Transverse colon (tissue), 4 donors: ENCODE measurements around the gene GCNT1.

Experiments
- POLR2A ChIP-seq: fragments of 450-650 bp; IDR thresholded peaks from one replicate; pipeline ENCODE4 v1.6.1; 2016; ENCODE audit warnings: antibody characterized with exemption, mild to moderate bottlenecking, moderate library complexity
- POLR2AphosphoS5 ChIP-seq, 3 donors: sonication (generic); formaldehyde crosslinking; IDR thresholded peaks; one replicate each; pipeline ENCODE4 v1.6.1; 2016; ENCODE audit warnings: antibody characterized with exemption in 3 of 3
- TF ChIP-seq, protein P1 (sequence below), 5 experiments: fragments of 200-600 bp in 3 of 5; fragments of 450-650 bp in 2 of 5; sonication (generic) in 3 of 5; IDR thresholded peaks; 1 replicate in 2 of 5; 2 replicates in 3 of 5; pipeline ENCODE4 v1.5.1; 2016 to 2017; ENCODE audit warnings: antibody characterized with exemption in 5 of 5, inconsistent platforms in 3 of 5, mild to moderate bottlenecking in 2 of 5, moderate library complexity in 1 of 5

DNA sequence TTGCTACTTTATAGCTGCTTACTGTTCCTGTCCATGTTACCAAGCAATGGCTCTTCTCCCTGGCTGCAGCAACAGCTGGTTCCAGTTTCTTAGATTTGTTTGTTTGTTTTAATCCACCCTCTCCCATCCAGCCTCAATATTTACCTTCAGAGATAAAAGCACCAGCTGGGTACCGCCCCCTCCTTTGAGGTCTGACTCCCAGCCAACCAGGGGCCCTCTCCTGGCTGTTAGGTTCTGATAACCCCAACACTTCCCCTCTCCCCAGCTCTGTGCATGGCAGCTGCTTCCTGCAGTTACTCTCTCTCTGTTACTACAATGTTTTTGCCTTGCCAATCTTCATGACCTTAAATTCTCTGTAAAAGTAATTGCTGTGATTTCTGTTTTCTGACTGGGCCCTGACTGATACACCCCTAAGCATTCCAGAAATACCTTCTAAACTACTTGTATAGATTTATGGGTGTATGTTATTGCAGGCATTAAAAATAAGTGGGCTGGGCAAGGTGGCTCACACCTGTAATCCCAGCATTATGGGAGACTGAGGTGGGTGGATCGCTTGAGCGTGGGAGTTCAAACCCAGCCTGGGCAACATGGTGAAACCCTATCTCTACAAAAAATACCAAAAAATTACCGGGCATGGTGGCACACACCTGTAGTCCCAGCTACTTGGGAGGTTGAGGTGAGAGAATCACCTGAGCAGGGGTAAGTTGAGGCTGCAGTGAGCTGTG lies 2.6 kb upstream of the GCNT1 start:
- TF ChIP-seq, protein P1, sequence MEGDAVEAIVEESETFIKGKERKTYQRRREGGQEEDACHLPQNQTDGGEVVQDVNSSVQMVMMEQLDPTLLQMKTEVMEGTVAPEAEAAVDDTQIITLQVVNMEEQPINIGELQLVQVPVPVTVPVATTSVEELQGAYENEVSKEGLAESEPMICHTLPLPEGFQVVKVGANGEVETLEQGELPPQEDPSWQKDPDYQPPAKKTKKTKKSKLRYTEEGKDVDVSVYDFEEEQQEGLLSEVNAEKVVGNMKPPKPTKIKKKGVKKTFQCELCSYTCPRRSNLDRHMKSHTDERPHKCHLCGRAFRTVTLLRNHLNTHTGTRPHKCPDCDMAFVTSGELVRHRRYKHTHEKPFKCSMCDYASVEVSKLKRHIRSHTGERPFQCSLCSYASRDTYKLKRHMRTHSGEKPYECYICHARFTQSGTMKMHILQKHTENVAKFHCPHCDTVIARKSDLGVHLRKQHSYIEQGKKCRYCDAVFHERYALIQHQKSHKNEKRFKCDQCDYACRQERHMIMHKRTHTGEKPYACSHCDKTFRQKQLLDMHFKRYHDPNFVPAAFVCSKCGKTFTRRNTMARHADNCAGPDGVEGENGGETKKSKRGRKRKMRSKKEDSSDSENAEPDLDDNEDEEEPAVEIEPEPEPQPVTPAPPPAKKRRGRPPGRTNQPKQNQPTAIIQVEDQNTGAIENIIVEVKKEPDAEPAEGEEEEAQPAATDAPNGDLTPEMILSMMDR (IDR thresholded peaks at IDR 0.05) = no peak
- TF ChIP-seq POLR2A (no peak), POLR2AphosphoS5 (IDR thresholded peaks at IDR 0.05) (no peak)
